Stimulated activated CD4-positive, alpha-beta T cell treated with anti-CD3 and anti-CD28 coated beads, Interleukin-4, amount 100 ng/mL, for 48 hours (primary cell): ENCODE results near the gene CBX5.
A peak's percentile ranks its signal among the peaks of the same experiment; 100 is the strongest.

Source experiments
- DNase-seq, 2 donors: peaks; one replicate each; pipeline ENCODE4 v3.0.0-alpha.2; 2020; ENCODE audit warnings: low read depth in 2 of 2

Gene CBX5

GRCh38 chr12:54222609-54223008 lies 57.3 kb downstream of the CBX5 start:
- DNase-seq = no peak

DNA sequence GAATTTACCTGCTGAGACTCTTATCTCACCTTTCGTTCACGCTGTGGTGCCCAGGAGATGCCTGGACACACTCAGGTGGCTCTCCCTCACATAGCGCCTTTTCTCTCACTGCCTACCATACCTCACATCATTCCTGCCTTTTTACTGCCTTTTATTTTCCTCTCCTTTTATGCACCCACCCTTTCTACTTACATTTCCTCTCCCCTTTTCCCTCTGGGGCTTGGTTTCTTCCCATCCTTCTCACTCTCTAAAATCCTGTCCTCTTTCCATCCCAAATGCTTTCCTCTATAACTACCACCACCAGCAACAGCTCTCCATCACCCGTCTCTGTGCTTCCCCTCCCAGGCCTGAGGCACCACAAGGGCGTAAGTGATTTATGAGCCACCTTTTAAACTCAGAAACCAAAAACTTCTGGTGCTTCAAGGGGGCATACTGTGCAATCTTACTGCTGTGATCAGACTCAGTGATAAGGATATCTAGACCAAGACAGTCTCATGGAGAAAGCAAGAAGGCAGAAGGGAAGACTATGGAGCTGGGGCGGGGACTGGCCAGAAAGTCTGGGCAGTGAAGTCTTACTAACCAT lies 58.4 kb downstream of the CBX5 start:
- DNase-seq = no peak

DNA sequence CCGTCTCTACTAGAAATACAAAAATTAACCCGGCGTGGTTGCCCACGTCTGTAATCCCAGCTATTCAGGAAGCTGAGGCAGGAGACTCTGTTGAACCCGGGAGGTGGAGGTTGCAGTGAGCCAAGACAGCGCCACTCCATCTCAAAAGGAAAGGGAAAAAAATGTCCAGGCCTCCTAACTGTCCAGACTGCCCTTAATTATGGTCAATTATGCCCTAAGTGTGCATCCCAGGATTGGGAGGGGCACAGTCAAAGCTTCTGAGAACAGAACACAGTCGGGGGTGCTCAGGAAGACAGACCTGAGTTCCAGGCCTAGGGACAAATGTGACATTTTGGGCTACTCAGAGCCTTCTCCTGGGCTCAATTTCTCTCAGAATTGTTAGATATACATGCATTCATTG lies 59.4 kb downstream of the CBX5 start:
- DNase-seq = no peak

DNA sequence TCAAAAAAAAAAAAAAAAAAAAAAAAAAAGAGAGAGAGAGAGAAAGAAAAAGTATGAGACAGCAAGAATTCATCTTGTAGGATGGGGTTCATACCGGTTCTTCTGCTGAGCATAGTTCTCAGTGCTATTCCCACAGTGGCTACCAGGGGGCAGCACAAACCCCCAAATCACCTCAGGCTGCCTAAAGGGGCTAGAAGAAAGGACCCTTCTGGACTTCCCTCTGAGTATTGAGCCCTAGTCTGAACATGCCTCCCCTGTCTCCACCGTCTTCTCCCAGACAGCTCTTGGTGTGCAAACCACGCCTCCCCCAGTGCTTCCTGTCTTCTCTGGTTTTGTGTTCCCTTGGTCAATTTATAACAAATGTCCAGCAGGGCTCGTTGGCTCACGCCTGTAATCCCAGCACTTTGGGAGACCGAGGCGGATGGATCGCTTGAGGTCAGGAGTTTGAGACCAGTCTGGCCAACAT lies 59.8 kb downstream of the CBX5 start:
- peak; percentile 50 for DNase-seq

DNA sequence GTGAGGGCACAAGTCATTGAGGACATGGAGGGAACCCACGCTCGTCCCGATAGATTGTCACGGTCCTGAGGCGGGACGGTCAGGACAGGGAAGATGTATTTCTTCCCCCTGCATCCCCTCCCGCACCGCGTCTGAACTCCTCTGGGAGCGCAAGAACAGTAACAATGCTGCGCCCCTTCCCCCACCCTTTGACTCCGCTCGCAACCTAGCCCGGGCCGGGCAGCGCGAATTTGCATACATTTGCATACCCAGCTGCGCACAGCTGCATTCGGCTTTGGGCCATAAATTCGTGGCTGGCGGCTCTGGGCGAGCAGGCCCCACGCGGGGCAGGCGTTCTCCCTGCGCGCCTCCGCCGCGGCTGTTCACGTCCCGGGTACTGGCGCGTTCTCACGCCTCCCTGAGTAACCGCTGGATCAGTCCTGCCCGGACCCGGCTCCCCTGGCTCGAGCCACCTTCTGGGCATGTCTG lies 62.1 kb downstream of the CBX5 start:
- DNase-seq = no peak

GRCh38 chr12:54216797-54217661 lies 62.9 kb downstream of the CBX5 start:
- peak; percentile 40 to 64 for DNase-seq

- peak in 1 of 2 donors; percentile 28 for DNase-seq
Observed at GRCh38 chr12:54215989-54216796, 63.7 kb downstream of the CBX5 start.

DNA sequence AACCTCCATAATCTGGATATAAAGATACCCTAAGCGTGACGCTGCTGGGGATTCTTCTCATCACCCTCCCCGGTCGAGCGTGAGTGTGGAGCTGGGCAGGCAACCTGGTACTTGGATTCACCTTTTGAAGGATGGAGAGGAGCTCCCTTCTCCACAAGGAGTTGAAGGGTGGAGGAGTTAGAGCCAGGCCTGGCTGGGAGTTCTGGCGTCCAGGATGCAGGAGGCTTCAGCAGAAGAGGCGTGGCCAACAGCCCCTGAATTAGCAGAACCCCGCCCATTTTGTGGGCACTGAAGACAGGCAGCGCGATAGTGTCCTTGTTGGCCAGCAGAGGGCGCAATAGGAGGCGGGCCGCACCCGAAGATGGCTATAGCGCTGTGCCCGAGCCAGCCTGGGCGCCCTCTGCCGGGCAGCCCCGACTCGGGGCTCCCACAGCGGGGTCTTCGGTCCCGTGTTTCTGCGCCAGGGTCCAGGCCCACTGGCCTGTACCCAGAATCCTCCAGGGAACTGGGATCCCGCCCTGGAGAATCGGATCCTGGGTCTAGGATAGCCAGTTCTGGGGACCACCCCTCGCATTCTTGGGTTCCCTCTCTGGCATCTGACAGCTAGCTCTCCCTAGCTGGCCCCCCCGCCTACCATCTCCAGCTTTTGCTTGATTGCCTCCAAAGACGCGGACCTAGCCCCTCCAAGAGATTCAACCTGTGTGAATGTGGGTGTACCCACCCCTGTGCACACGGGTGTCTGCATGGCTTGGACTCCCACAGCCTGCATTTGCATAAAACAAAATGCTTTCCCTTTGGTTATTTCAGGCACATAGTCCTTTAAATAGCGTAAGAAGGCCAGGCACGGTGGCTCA lies 65.1 kb downstream of the CBX5 start:
- DNase-seq = peak; percentile 88 to 89

GRCh38 chr12:54213079-54213478 lies 66.8 kb downstream of the CBX5 start:
- DNase-seq = no peak

GRCh38 chr12:54211920-54212319 lies 68.0 kb downstream of the CBX5 start:
- no peak for DNase-seq

GRCh38 chr12:54210400-54210790 lies 69.5 kb downstream of the CBX5 start:
- no peak for DNase-seq

DNA sequence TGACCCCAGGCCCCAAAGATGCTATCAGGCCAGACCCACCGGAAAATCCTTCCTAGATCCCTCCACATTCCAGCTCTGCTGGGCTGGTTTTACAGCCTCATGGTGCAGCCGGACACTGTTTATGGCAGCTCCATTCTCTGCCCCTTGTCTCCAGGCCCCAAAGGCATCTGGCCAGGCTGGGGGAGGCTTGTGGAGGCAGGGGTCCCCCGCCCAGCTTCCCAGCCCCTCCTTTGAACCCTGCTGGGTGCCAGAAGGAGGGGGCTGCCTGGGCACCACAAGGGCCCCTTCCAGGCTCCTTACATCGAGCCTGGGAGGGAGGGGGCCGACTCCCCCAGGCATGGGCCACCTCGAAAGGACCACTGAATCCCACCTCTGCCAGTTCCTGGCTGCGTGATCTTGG lies 71.3 kb downstream of the CBX5 start:
- DNase-seq = no peak

GRCh38 chr12:54207539-54208294 lies 72.2 kb downstream of the CBX5 start:
- DNase-seq = peak; percentile 77 to 80

DNA sequence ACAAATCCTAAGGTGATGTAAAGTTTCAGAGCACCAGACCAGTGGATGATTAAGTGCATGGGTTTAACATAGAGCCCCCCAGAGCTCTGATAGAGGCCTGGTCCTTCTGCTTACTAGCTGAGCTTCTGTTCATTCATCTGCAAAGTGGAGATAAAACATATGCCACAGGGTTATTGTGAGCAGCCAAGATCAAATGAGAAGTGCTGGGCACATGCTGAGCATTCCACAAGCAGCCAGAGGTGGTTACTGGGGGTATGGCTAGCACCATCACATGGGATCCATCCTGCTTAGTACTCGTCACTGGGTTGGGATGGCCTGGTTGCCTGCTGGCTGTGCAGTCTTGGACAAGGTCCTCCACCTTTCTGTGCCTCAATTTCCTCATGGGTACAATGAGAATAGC lies 73.1 kb downstream of the CBX5 start:
- no peak for DNase-seq

DNA sequence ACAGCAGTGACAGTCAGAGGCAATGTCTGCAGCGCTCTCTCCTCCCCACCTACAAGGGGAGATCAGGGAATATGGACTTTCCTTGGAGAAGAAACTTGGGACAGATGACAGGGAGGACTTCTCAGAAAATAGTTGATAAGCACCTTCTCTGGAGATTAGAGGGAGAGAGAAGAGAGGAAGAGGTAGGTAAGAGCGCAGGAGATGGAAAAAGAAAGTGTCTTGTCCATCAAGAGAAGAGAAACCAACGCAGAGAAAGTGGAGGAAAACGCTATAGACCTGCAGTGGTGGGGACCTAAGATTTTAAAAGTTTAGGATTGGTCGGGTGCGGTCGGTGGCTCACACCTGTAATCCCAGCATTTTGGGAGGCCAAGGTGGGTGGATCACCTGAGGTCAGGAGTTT lies 75.6 kb downstream of the CBX5 start:
- no peak for DNase-seq

GRCh38 chr12:54201001-54201794 lies 78.7 kb downstream of the CBX5 start:
- DNase-seq = peak; percentile 52 to 53

GRCh38 chr12:54200412-54200811 lies 79.5 kb downstream of the CBX5 start:
- DNase-seq = no peak

DNA sequence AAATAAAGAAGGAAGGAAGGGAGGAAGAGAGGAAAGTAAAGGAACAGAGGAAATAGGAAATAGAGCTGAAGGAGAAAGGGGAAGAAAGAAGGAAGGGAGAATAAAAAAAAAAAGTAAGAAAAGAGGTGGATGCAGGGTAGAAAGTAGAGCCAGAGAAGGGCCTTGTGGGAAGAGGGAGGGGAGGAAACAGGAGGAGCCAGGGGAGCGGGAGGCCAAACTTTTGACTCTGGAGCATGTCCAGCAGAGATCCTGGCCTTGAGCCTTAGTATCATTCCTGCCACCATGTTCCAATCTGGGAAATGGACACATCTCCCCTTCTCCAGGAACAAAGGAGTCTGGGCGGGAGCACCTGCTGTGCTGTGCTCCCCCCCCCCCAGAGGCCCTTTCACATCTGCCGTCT lies 80.0 kb downstream of the CBX5 start:
- no peak for DNase-seq

DNA sequence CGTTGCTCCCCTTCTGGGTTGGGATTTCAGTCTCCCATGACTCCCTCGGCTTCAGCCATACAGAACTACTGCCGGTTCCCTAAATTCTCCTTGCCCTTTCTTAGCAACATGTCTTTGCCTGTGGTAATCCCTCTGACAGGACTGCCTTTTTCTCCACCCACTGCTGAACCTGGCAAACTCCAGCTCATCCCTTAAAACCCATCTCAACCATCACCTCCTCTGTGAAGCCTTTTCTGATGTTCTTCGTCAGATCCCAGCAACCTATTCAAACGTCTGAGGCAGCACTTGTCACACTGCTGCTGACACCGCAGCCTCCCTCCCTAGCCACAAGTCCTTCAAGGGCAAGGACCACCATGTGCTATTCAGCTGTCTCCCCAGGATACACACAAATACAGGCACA lies 80.9 kb downstream of the CBX5 start:
- DNase-seq = no peak

DNA sequence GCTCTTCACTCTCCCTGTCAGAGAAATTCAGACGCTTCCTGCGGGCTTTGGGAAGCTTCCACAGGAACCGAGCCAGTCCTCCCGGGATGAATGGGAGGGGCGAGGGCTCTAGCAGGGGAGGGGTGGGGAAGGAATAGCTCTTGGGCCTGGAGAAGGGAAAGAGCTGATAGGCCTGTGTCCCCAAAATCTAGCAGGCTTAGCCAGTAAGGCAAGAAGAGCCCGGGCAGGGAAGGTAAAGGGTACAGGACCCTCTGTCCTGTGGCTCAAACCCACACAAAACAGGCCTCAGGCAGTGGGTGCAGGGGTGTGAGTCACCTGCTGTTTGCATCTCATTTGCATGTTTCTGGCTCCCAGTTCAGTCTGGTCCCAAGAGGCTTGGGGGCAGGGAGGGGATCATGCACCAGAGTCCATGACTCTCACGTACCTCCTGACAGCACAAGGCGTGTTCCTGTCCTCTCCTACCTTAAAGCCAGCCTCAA lies 82.5 kb downstream of the CBX5 start:
- no peak for DNase-seq
